H54 (cell line): Measurements from ENCODE around the gene KRTAP4-7.
"Not testable (repeated sequence)": the region's sequence is repeated elsewhere in the genome, so short reads cannot be mapped to it uniquely, and the experiment has no call there.

Source experiments
- DNase-seq: peaks from one replicate; pipeline ENCODE4 v3.0.0; 2011; ENCODE audit warnings: low spot score, mixed read lengths; ENCODE audit not compliant: insufficient read length
- FAIRE-seq: peaks from 3 replicates; lab custom pipeline; 2011; peaks lifted over from hg19 to GRCh38; lab: Jason Lieb, UNC
- POLR2A ChIP-seq: IDR thresholded peaks from 2 replicates; pipeline ENCODE4 v1.6.1; 2011; ENCODE audit warnings: low read depth, mild to moderate bottlenecking, low read length

KRTAP4-7 gene

GRCh38 chr17:41118721-41119120, 34.8 kb downstream of the KRTAP4-7 start:
- FAIRE-seq (no peak), DNase-seq (no peak)
- TF ChIP-seq POLR2A = no peak

- peak; percentile 93 for FAIRE-seq
- not testable (repeated sequence) for DNase-seq
Measured at GRCh38 chr17:41119696-41120690, 36.0 kb downstream of the KRTAP4-7 start.

- FAIRE-seq = no peak
- DNase-seq = no peak
- no peak for TF ChIP-seq POLR2A
Measured at GRCh38 chr17:41121742-41122141, 37.8 kb downstream of the KRTAP4-7 start.

GRCh38 chr17:41123292-41123990, 39.5 kb downstream of the KRTAP4-7 start:
- DNase-seq, FAIRE-seq: not testable (repeated sequence)

GRCh38 chr17:41123991-41124371, 40.0 kb downstream of the KRTAP4-7 start, which contains the start of gene KRTAP4-12:
TSS of gene KRTAP4-12 (minus strand) at chr17:41124182. CDS start at chr17:41124122, 60 bp downstream.
- DNase-seq, FAIRE-seq: not testable (repeated sequence)

- FAIRE-seq (no peak), DNase-seq (no peak)
- TF ChIP-seq POLR2A = no peak
Measured at GRCh38 chr17:41125064-41125463, 41.1 kb downstream of the KRTAP4-7 start.

GRCh38 chr17:41126412-41126811, 42.5 kb downstream of the KRTAP4-7 start:
- DNase-seq (no peak), FAIRE-seq (no peak)
- no peak for TF ChIP-seq POLR2A

GRCh38 chr17:41127371-41127770, 43.4 kb downstream of the KRTAP4-7 start:
- FAIRE-seq (no peak), DNase-seq (no peak)
- TF ChIP-seq POLR2A = no peak

- DNase-seq = no peak
- FAIRE-seq = peak; percentile 93
- TF ChIP-seq POLR2A = no peak
Measured at GRCh38 chr17:41131979-41132378, 48.0 kb downstream of the KRTAP4-7 start.

GRCh38 chr17:41133880-41134735, 50.2 kb downstream of the KRTAP4-7 start:
- no peak for TF ChIP-seq POLR2A
- FAIRE-seq (no peak), DNase-seq (no peak)
